ENCODE measurements around the gene ABCG1.

The ABCG1 gene

GRCh38 chr21:42191696-42192595 lies 27.0 kb upstream of the ABCG1 start:
- no peak for DNase-seq (ENCODE audit: low spot score)

DNA sequence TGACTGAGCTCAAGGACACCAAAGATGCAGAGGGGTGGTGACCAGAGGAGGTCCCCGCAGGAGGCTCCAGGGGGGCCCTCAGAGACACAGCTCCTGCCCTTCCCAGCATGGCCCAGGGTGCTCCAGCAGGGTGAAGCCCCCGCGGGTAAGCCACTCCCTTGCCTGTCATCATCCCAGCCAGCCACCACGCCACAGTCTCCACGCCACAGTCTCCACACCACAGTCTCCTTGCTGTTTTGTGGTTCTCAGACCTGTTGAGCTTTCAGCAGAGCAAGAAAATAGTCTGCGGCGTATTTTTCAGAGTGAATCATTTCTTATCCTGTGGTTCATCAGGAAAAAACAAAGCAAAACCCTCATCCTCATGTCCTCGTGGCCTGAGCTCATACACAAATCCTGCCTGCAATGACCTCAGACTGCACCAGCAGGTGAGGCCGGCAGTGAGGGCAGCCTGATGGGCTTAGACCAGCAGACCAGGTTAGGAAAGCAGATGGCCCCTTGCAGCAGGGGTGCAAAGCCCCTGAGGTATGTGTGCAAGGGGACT lies 25.7 kb upstream of the ABCG1 start:
- no peak for DNase-seq (ENCODE audit: low spot score)

DNA sequence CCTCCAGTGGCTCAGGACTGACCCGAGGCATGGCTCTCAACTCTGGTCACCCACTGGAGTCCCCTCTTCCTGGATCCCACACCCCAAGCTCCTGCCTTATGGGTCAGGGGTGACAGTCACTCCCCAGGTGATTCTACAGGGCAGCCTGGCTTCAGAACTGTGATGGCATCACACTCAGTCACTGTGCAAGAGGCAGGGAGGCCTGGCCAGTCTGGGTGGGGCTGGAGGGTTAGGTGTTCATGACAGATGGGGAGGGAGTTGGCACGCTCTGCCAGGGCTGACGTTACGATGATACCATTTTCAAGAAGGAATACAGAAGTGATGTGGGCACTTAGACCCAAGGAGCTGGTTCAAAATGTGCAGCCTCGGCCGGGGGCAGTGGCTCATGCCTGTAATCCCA lies 25.2 kb upstream of the ABCG1 start:
- DNase-seq (ENCODE audit: low spot score): no peak

GRCh38 chr21:42194863-42195262 lies 24.1 kb upstream of the ABCG1 start:
- no peak for DNase-seq (ENCODE audit: low spot score)

DNA sequence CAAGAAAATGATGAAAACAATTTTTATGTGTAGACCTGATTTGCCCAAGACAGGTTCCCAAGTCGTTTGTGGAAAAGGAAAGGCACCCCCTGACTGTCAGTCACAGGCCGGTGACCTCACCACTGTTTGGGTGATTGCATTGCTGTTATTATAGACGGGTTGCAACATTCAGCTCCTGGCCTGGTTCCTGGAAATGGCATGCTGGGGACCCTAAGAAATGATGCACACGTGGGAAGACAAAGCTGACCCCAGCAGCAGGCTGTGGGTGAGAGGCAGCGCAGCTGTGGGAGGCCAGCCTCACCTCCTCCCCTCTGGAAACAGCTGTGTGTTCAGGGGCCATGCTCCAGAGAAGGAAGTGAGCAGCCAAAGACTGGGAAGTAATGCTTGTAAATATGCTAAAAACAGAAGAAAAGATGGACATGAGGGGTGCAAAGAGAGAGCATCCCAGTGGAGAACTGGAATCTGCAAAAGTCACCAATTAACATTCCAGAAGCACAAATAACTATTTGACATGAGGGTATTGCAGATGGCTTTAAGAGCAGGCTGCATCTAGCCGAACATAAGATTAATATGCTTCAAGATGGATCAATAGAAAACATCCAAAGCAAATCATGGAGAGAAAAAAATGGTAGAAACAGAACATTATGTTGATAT lies 23.4 kb upstream of the ABCG1 start:
- DNase-seq (ENCODE audit: low spot score): no peak

DNA sequence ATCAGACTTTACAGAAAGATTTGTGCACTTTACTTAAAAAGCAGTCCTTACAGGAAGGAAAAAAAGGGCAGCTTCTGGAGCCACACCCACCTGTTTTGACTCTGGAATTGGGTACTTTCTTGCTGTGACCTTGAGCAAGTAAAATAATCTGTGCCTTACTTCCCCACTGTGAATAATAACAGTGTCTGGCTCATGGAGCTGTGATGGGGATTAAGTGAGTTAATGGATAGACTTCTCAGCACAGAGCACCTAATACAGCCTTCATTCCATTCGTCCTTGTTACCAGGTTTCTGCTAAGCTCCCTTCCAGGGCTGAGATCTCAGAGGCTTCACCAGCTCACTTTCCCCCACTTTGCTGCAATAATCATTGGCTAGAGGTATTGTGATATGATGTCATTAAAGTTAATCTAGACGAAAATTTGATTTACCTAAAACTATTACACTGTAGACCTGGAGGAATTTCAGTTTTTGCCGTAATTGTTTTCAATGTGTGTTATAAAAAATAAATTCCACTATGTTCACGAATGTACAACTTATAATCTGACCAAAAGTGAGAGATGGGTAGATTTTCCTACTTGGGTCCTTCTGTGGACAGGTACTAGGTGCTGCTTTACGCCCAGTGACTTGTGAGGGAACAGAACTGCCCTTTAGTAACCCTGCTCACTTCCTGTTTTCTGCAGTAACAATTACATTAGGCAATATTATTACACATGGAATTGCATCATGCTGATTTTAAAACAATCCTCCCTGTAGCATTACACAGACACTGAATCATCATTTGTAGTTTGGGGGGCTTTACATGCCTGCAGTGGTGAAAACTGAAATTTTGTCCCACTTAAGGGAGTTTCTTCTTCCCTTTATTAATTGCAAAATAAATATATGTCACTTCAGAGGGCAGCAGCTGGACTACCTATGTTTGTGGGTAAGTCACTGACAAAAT lies 19.7 kb upstream of the ABCG1 start:
- DNase-seq (ENCODE audit: low spot score): no peak

GRCh38 chr21:42199868-42200463 lies 19.0 kb upstream of the ABCG1 start:
- DNase-seq (ENCODE audit: low spot score): no peak

- DNase-seq (ENCODE audit: low spot score): no peak
These were observed 17.9 kb upstream of the ABCG1 start for GRCh38 chr21:42200906-42201614.

DNA sequence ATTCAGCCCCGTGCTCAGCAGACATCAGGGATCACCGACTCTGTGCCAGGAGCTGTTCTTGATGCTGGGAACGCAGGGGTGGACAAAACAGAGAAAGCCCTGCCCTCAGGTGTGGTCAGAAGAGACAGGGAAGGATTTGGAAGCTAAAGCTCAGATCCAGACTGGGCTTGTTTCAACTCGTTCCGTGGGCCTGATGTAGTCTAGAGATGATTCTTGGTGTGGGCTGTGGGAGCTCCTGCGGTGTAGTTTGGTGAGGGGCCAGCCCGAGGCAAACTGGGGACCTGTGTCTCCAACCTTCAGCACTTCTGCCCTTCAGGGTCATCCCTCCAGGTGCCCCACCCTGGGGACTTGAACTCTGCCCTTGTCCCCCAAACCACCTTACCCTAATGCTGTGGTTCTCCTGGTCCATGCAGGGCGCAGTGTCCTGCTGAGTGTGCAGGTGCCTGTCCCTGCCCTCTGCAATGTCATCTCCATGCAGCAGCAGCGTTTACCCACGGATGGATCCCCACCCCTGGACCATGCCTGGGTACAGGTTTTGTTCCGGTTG lies 17.3 kb upstream of the ABCG1 start:
- no peak for DNase-seq (ENCODE audit: low spot score)

GRCh38 chr21:42202321-42202720 lies 16.6 kb upstream of the ABCG1 start:
- no peak for DNase-seq (ENCODE audit: low spot score)

DNA sequence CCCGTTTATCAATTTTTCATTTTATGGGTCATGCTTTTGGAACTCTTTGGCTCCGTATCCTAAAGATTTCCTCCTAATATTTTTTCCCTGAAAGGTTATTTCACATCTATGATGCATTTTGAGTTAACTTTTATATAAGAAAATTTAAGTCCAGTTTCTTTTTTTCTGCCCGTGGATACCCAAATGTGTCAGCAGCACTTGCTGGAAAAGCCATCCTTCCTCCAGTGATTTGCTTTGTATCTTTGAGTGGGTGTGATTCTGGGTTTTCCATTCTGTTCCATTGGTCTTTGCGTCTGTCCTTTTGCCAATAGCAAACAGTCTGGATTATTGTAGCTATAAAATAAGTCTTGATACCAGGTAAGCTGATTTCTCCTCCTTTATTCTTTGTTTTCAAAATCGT lies 15.6 kb upstream of the ABCG1 start:
- no peak for DNase-seq (ENCODE audit: low spot score)

DNA sequence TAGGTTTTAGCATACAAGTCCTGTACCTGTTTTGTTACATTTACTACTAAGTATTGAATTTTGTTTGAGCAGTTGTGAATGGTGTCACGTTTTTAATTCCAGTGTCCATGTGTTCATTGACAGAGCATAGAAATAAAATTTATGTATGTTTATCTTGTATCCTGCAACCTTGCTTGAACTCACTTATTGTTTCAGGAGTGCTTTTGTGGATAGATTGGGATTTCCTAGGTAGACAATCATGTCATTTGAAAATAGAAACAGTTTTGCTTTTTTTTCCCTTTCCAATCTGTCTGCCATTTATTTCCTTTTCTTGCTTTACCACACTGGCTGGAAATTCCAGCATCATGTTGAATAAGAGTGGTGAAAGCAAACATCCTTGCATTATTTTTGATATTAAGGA lies 15.0 kb upstream of the ABCG1 start:
- DNase-seq (ENCODE audit: low spot score): no peak

GRCh38 chr21:42207426-42207825 lies 11.5 kb upstream of the ABCG1 start:
- no peak for DNase-seq (ENCODE audit: low spot score)

DNA sequence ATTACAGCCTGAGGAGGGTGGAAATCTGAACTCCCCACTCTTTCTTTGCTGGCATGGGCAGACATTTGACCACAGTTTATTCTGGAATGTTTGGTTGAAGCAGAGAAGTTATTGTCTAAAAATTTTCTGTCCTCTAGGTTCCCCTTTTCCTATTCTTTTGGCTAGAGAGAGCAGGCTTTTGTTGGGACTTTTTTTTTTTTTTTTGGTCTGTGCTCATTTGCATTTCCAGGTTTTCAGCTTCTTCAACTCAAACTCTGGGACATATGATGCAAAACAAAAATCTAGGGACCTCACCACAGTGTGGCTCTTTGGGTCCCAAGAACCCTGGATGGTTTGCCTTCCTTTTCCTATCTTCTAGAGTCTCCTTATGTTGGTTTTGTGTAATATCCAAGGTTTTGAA lies 10.9 kb upstream of the ABCG1 start:
- DNase-seq (ENCODE audit: low spot score): no peak

- no peak for DNase-seq (ENCODE audit: low spot score)
These were observed 10.0 kb upstream of the ABCG1 start for GRCh38 chr21:42208801-42209490.

- no peak for DNase-seq (ENCODE audit: low spot score)
These were observed 9.0 kb upstream of the ABCG1 start for GRCh38 chr21:42209801-42210479.

DNA sequence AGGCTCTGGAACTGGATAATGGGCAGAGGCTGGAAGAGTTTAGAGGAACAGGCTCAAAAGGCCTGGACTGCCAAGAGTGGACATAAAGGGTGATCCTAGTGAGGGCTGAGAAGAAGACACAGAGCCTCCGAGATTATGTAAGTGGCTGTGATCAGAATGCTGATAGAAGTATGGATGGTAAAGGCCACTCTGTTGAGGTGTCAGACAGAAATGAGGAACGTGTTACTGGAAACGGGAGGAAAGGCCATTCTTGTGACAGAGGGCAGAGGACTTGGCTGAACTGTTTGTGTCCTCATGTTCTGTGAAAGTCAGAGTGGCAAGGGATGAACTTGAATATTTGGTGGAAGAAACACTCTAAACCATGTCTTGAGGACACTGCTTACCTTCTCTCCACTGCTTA lies 6.7 kb upstream of the ABCG1 start:
- DNase-seq (ENCODE audit: low spot score): no peak

DNA sequence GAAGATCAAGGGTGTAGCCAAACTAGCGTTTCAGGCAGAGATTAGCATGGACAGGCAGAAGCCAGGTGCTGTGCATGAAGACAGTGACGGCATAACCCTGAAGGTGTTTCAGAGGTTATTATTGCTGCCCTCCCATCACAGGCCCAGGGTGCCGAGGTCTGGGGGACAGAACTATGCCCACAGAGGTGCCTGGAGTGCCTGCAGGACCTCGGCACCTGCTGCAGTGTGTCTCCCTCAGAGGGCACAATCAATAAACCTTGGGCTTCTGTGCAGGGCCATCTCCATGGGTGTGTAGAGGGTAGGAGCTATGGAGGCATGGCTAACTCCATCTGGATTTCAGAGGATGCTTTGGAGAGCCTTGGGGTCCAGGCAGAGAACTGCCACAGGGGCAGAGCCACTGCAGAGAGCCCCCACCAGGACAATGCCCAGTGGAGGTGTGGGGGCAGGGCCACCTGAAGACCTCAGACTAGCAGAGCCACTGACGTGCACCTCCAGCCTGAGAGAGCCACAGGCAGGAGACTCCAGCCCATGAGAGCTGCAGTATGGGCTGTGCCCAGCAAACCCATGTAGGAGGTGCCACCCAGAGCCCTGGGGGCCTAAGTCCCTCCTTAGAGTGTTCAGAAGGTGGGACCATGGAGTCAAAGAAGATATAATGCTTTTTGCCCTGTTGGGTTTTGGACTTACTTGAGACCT lies 5.7 kb upstream of the ABCG1 start:
- DNase-seq (ENCODE audit: low spot score): no peak
